Body of pancreas (tissue), 4 donors: ENCODE results near the gene SELENOH. TPM values are rescaled to one million over a fixed set of nuclear protein-coding genes. Genes with fewer than 3 reads are reported as not detected.
A peak's percentile ranks its signal among the peaks of the same experiment; 100 is the strongest.

ENCODE experiments used
- ATAC-seq: fragments of 150-250 bp; one replicate; pipeline ENCODE4 v1.9.1; 2016
- DNase-seq, 4 donors: peaks; one replicate each; pipeline ENCODE4 v3.0.0-alpha.2; 2019
- H3K27ac ChIP-seq, 4 donors: fragments of 200-600 bp; sonication (generic); 1 replicate in 3 of 4; 2 replicates in 1 of 4; pipeline versions ENCODE4 v1.5.1 to v1.6.1; 2016 to 2019; ENCODE audit warnings: mild to moderate bottlenecking in 1 of 4, mixed read lengths in 1 of 4, moderate library complexity in 1 of 4
- H3K27me3 ChIP-seq, 2 donors: fragments of 200-600 bp; sonication (generic); one replicate each; pipeline ENCODE4 v1.6.0; 2016; ENCODE audit warnings: mild to moderate bottlenecking in 1 of 2
- H3K36me3 ChIP-seq, 2 donors: fragments of 200-600 bp; sonication (generic); replicated peaks in 1 of 2; 2 replicates each; pipeline ENCODE4 v1.5.1; 2016; ENCODE audit warnings: low read depth in 2 of 2; ENCODE audit not compliant: insufficient read depth in 1 of 2
- H3K4me1 ChIP-seq: fragments of 200-600 bp; sonication (generic); one replicate; pipeline ENCODE4 v1.6.0; 2016
- H3K4me3 ChIP-seq, 2 donors: fragments of 200-600 bp; sonication (generic); 1 replicate in 1 of 2; 2 replicates in 1 of 2; pipeline ENCODE4 v1.5.1; 2016 to 2019
- H3K9me3 ChIP-seq, 3 donors: fragments of 200-600 bp; sonication (generic); 1 replicate in 2 of 3; 2 replicates in 1 of 3; pipeline ENCODE4 v1.5.1; 2016
- CTCF ChIP-seq, 7 experiments: fragments of 450-650 bp in 4 of 7; fragments of 200-600 bp in 3 of 7; sonication (generic) in 3 of 7; IDR thresholded peaks; one replicate each; pipeline ENCODE4 v1.5.1; 2016 to 2019; ENCODE audit warnings: antibody characterized with exemption in 7 of 7
- POLR2A ChIP-seq, 3 donors: fragments of 450-650 bp; IDR thresholded peaks; one replicate each; pipeline ENCODE4 v1.6.1; 2016; ENCODE audit warnings: antibody characterized with exemption in 3 of 3, mild to moderate bottlenecking in 2 of 3
- WGBS, 2 donors: methylation state at CpG; one replicate each; pipeline ENCODE4 v1.1.5; 2017; 5-methylcytosine and 5-hydroxymethylcytosine counted together
- intact Hi-C: fragments of 100-400 bp; cut with DNase I; formaldehyde crosslinking; loops from one replicate; pipeline ENCODE4 v1.15.1; 2023
- total RNA-seq, 2 donors: library from RNA; depleted of rRNA; stranded (reverse); fragments of >200 nt; gene quantifications; one replicate each; pipeline ENCODE4 v1.1.0, GENCODE V29; 2016

Gene SELENOH
- total RNA-seq, 2 donors from 2014 or later, result 86.1 to 157 TPM

DNA sequence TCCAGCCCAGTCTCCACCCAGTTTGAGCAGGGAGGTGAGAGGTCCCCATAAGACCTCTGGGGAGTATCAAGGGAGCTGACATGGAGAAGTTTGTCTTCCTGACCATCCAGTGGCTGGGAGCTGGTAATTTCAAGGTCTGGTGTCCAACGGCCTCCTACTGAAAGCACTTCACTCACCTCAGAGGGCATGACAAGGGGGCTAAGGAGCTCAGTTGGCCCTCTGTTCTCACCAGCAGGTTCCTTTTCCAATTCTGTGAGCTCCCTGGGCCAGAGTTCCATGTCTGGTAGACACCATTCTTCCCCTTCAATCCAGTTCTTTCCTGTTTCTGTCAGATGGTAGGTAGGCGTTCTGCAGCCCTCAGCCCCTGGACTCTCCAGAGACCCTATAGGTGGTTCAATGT, 3.1 kb downstream of the SELENOH start:
- TF ChIP-seq POLR2A (IDR thresholded peaks at IDR 0.05), result no peak
- no peak for TF ChIP-seq CTCF (IDR thresholded peaks at IDR 0.05)
- 74 to 86% methylated on average over 2 of the region's 2 CpGs for WGBS, 2 donors
- no peaks in the 10 kb centered on the region for H3K9me3 ChIP-seq

GRCh38 chr11:57745206-57745605, 3.9 kb downstream of the SELENOH start:
- Histone ChIP-seq H3K4me3 (no peak overlapping the region), H3K36me3 (no peaks in the 10 kb centered on the region), H3K27me3 (no peaks in the 10 kb centered on the region), H3K9me3 (no peaks in the 10 kb centered on the region), H3K27ac (no peak overlapping the region), H3K4me1 (peaks cover 16% of the 10 kb centered on the region)
- DNase-seq (no peak), ATAC-seq (no peak)
- 82 to 88% methylated on average over 5 of the region's 5 CpGs for WGBS, 2 donors
- no peak for TF ChIP-seq POLR2A (IDR thresholded peaks at IDR 0.05)
- no peak for TF ChIP-seq CTCF (IDR thresholded peaks at IDR 0.05)
- intact Hi-C loops, result no loop called here

More for the DNA sequence above, 3.1 kb downstream of the SELENOH start:
- DNase-seq, result no peak
- Histone ChIP-seq H3K4me3 (no peak overlapping the region), H3K27me3 (no peaks in the 10 kb centered on the region), H3K27ac (no peak overlapping the region), H3K4me1 (peaks cover 16% of the 10 kb centered on the region), H3K36me3 (no peaks in the 10 kb centered on the region)
- ATAC-seq, result no peak
- intact Hi-C loops, result no loop called here

DNA sequence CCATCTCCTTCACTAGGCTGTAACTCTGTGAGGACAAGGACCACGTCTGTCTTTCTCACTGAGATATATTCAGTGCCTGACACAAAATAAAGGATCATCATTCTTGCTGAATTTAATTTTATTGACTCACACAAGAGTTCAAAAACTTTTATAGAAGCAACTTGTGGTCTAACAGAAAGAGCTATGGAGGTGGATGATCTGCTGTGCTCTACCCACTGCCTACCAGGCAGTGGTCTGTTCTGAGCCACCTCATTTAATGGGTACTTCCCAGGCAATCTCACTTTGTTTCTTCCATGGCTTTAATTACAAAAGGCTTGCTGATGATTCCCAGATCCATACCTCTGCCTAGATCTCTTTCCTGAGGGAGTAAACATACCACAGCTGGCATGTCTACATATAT, 5.6 kb downstream of the SELENOH start:
- H3K9me3 ChIP-seq, result no peaks in the 10 kb centered on the region
- H3K4me1 ChIP-seq, result peaks cover 16% of the 10 kb centered on the region
- WGBS, 2 donors, result 83 to 90% methylated on average over 1 of the region's 1 CpG
- H3K27ac ChIP-seq, result no peak overlapping the region
- DNase-seq, result no peak
- H3K4me3 ChIP-seq, result no peak overlapping the region
- H3K27me3 ChIP-seq, result no peaks in the 10 kb centered on the region
- ATAC-seq, result no peak
- H3K36me3 ChIP-seq, result no peaks in the 10 kb centered on the region
- no peak for TF ChIP-seq CTCF (IDR thresholded peaks at IDR 0.05)
- TF ChIP-seq POLR2A (IDR thresholded peaks at IDR 0.05), result no peak
- intact Hi-C loops, result no loop called here

- intact Hi-C loops, result loop anchor here (5.0 kb wide), 1 partner anchor 51 kb away; no protein-coding TSS in a partner anchor
Observed at GRCh38 chr11:57751176-57751575, 9.9 kb downstream of the SELENOH start.

More at GRCh38 chr11:57751176-57751575, 9.9 kb downstream of the SELENOH start:
- Histone ChIP-seq H3K9me3 (no peaks in the 10 kb centered on the region), H3K36me3 (no peaks in the 10 kb centered on the region), H3K4me1 (peaks cover 9% of the 10 kb centered on the region), H3K27ac (peak overlapping the region in 2 of 4 donors; percentile 10 to 22), H3K4me3 (no peak overlapping the region), H3K27me3 (no peaks in the 10 kb centered on the region)
- DNase-seq (no peak), ATAC-seq (no peak)
- no peak for TF ChIP-seq POLR2A (IDR thresholded peaks at IDR 0.05)
- TF ChIP-seq CTCF (IDR thresholded peaks at IDR 0.05), result no peak
